GM04504 (cell line): ENCODE results near the gene ABCC3.

Experiments used
- DNase-seq: peaks from one replicate; pipeline ENCODE4 v3.0.0-alpha.2; 2012; ENCODE audit warnings: low read depth

Gene ABCC3

GRCh38 chr17:50684612-50685333 is 50.1 kb downstream of the ABCC3 start:
- DNase-seq = no peak

GRCh38 chr17:50685334-50685665 is 50.6 kb downstream of the ABCC3 start:
- DNase-seq = no peak

- DNase-seq = no peak
Measured at GRCh38 chr17:50685691-50686493, 51.2 kb downstream of the ABCC3 start.

- DNase-seq = peak; percentile 90
Measured at GRCh38 chr17:50686494-50687199, 52.0 kb downstream of the ABCC3 start.

GRCh38 chr17:50687200-50688066 is 52.8 kb downstream of the ABCC3 start:
- no peak for DNase-seq

- DNase-seq = no peak
Measured at GRCh38 chr17:50688245-50688644, 53.6 kb downstream of the ABCC3 start.

- DNase-seq = no peak
Measured at GRCh38 chr17:50689251-50689650, 54.6 kb downstream of the ABCC3 start.

- DNase-seq = no peak
Measured at GRCh38 chr17:50689956-50690886, 55.5 kb downstream of the ABCC3 start.

GRCh38 chr17:50690887-50691549 is 56.3 kb downstream of the ABCC3 start:
- DNase-seq = no peak

- no peak for DNase-seq
Measured at GRCh38 chr17:50691550-50692447, 57.1 kb downstream of the ABCC3 start.

GRCh38 chr17:50692448-50693035 is 57.9 kb downstream of the ABCC3 start:
- DNase-seq = no peak

GRCh38 chr17:50693036-50693682 is 58.5 kb downstream of the ABCC3 start:
- DNase-seq = no peak

GRCh38 chr17:50696365-50696879 is 61.7 kb downstream of the ABCC3 start:
- DNase-seq = no peak

GRCh38 chr17:50697062-50697461 is 62.4 kb downstream of the ABCC3 start:
- no peak for DNase-seq

GRCh38 chr17:50697663-50698272 is 63.1 kb downstream of the ABCC3 start:
- no peak for DNase-seq

GRCh38 chr17:50699410-50699809 is 64.7 kb downstream of the ABCC3 start:
- no peak for DNase-seq

- DNase-seq = no peak
Measured at GRCh38 chr17:50703162-50703561, 68.5 kb downstream of the ABCC3 start.
